NCI-H2029 (cell line): ENCODE results near the gene TRABD2B.

ENCODE experiments used
- DNase-seq: peaks from one replicate; lab custom pipeline; 2025; lab: John Stamatoyannopoulos, UW

Gene TRABD2B

DNA sequence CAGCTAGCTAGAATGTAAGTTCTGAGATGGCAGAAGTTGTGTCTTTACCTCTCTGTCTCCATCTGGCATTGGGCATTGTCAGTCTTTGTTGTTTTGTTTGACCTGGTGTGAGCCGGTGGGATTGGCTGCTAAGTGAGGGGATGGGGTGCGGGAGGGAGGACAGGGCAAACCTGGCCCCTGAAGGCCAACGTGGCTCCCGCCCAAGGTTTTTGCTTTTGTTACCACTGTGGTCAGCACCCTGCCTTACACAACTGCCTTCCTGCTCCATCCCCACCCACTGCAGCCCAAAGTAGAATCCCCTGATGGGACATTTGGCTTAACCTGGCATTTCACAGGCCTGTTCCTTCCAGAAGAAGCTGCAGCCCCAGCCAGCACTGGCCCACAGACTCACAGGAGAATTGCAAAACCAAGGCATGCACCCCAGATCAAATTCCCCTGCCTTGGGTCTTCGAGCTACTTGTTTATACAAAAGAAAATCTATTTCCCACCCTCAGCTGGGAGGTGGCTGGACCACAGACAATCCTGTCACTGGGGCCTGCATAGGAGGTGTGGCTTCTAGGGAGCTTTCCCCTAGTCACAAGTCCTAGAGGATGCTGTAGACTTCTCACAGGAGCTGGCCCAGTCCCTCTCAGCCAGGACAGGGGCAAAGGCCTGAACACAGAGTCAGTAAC, 147.5 kb downstream of the TRABD2B start:
- DNase-seq: no peak

DNA sequence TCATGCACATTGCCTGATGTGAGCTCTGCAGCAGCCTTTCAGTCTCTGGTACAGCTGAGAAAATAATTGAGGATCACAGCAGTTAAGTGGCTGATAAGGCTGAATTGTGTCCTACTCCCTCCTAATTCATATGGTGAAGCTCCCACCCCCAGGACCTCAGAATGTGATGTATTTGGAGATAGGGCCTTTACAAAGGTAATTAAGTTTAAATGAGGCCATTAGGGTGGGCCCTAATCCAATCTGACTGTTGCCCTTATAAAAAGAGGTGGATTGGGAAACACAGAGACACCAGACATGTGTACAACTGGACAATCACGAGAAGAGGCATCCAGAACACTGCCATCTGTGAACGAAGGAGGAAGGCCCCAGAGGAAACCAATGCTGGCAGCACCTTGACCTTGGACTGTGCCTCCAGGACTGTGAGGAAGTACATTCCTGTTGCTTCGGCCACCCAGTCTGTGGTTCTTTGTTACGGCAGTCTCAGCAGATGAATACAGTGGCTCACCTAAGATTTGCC, 148.1 kb downstream of the TRABD2B start:
- DNase-seq: no peak

DNA sequence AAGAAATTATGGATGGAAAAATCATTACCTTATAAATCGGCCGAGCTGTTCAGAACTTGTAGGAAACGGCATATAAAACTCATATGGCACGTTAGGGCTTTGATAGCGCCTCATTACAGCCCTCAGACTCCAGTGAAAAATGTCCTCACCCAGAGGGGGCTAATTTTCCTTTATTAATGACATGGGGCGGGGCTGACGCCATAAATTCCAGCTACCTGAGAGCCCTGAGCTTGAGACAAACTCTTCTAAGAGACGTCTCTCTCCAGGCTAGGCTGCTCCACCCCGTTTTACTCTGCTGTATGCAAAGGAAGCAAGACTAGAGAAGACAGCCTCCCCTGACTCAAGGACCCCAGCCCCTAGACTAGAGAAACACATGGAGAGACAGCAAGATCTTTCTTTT, 149.4 kb downstream of the TRABD2B start:
- no peak for DNase-seq

DNA sequence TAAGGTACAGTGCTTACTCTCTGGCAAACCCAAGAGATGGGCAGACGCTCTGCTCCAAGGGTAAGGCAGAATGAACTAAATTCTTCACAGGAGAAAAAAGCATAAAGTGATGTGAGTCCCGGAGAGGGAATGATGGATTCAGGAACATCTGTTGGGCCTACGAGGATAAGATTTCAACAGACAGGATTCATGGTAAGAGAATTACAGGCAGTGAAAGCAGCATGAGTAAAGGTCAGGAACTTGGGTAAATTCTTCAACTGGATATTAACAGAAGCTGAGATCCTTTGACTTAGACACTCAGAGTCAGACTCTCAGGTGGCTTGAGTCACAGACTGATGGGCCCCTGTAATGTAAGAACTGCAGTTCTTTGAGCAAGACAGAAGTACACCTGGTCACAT, 152.6 kb downstream of the TRABD2B start:
- DNase-seq: no peak

DNA sequence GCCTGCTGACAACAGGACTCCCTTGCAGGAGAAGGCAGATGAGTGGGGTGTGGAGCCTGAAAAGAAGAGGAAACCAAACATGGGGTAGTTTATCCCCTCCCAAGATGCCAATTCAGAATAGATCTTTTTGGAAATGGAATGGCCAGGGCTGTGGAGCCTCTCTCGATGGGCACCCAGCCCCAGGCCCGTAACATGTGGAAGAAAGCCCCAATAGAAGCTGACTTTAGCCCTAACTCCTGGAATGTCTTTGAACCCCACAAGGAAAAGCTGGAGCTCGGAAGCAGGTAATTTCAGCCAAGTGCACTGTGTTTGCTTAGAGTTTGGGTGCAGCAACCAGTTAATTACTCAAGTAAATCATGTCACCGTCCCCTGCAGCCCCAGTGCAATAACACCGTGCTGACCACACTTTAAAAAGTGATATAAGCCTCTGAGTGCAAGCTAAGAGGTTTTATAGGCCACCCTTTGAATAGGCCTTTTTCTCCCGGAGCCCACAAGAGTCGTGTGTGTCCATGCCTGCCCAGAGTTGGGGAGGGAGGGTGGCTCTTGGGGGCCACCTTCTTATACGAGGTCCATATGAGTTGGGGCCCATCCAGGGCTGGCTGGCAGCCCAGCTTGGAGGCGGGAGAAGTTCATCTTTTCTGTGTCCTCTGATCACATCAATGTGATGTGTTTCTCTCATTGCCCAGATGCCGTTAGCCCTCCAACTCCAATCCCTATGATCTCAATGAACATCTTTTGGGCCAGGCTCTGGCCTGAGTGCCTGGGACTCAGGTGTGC, 153.2 kb downstream of the TRABD2B start:
- no peak for DNase-seq

DNA sequence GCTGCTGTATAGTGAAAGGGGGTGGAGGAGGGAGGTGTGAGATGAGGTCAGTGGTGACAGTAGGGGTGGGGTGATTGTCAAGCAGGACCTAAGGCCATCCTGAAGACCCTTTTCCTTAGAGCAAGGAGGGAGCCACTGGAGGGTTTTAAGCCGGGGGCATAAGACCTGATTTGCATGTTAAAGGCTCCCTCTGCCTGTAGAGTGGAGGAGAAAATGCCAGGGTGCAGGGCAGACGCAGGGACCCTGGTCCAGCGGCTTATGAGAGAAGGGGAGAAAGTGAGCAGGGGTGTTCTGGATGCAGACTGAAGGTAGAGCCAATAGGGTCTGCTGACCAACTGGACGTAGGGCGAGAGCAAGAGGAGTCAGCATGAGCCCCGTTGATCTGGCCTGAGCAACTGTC, 154.1 kb downstream of the TRABD2B start:
- no peak for DNase-seq

DNA sequence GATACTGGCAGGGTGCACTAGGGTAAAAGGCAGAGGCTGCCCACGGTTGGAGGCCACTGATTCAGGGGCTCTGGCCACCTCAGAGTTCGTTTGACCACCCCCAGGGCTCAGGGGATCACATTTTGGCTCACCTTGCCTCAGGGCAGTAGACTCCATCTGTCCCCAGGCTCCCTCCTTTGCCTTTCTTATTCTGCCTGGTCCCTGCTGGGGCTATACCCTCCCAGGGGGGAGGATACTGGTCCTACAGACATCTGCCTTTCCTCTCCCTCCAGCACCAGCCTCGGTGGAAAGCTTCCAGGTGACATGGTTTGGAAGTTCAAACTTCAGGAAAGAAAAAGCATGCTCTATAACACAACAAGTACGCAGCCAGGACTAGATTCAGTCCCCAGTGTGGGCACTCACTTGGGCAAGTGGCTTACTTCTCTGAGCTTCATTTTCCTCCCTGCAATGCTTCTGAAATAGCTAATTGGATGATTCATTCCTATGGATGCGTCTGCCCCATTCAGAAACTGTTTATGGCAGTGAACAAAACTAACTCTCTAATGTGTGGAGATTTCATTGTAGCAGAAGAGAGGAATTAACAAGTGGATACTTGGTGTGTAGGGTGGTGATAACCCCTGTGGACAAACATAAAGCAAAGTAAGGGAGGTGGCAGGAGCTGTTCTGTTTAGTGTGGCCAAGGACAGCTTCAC, 154.8 kb downstream of the TRABD2B start:
- no peak for DNase-seq

DNA sequence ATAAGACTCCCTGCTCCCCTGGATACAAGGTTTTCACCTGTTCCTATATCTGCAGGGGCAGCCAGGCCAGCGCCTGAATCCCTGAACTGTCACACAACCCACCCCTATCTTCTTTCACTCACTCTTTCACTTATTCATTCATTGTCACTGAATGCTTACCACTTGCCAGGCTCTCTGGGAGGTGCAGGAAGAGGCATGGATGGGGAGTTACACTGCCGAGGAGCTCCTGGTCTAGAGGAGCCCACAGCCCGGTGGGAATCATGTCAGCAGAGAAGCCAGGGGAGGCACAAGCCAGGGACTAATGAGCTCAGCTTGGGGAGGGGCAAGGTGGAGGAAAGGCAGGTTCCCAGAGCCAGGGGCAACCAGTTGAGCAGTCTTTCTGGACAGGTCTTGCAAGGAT, 155.8 kb downstream of the TRABD2B start:
- no peak for DNase-seq

DNA sequence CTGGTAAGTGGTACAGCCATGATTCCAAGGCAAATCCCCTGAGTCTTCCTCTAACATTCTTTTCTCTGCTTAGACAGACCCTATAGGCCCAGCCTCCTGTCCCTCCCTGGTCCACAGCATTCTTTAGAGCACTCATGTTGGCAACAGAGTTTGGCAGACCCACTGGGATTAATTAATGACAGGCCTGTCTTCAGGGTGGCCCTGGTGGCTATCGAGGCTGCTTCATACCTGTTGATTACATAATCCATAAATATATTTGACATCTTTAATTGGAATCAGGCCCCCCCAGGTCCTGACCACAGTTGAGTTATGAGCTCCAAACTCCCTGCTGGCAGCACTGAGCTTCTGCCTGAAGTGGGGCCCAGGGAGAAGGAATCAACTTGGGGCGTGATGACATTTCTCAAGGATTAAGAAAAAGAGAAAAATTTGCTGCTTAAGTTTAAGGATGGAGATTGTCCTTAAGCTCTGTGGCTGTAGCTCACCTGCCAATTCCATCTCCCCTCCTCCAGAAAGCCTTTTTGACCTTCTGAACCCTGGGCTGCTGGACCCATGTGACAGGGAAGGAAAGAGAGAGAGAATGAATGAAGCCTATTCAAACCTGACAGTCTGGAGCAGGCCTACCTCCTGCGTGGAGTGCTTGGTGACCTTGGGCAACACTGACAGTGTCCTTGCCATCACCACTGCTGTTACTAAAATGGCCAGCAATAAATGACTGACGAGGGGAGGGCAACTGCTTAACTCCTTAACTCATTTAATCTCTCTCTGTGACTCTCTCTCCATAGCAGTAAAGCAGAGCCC, 156.6 kb downstream of the TRABD2B start:
- no peak for DNase-seq

DNA sequence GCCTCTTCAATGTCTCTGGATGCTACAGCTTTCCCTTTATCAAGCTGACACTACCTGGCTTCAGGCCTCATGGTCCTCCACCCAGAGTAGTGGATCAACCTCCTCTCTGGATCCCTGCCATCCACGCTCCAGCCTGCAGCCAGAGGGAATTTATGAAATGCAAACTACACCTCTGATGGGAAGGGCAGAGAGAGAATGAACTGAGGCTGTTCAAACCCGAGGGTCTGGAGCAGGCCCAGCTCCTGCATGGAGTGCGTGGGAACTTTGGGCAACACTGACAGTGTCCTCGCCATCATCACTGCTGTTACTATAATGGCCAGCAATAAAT, 157.8 kb downstream of the TRABD2B start:
- no peak for DNase-seq

DNA sequence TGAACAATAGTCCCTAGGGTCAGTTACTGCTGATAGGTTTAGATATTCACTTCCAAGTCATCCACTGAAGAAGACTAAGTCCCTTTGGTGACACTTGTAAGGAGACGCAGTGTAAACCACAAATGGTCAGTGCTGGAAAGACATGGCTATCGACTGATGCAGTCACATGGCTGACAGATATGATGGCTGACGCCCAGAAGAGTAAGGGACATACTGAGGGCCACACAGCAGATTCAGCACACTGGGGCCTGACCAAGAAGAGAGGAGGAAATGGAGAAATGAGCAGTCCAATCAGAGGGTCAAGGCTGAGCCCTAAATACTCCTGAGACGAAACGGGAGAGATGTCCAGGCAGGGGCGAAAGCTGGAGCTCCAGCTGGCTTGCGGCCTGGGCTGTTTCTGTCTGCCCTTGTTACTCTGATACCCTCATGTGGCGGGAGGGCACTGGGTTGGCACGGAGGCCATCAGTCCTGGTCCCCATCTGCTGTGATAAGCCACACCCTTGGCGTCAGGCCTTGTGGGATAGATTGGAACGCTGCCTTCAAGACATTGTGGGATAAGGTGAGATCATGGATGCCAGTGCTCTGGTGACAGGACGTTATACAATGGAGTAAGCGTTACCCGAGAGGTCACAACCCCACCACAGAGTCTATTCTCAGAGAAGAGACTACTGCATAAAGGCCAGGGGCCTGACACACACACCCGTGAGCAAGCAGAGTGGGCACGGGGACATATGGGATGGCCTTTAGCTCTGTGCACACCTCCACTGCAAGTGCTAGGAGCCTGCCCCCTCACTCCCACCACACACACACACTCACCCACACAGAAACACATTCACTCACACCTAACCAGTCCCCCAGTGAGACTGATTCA, 158.4 kb downstream of the TRABD2B start:
- no peak for DNase-seq

DNA sequence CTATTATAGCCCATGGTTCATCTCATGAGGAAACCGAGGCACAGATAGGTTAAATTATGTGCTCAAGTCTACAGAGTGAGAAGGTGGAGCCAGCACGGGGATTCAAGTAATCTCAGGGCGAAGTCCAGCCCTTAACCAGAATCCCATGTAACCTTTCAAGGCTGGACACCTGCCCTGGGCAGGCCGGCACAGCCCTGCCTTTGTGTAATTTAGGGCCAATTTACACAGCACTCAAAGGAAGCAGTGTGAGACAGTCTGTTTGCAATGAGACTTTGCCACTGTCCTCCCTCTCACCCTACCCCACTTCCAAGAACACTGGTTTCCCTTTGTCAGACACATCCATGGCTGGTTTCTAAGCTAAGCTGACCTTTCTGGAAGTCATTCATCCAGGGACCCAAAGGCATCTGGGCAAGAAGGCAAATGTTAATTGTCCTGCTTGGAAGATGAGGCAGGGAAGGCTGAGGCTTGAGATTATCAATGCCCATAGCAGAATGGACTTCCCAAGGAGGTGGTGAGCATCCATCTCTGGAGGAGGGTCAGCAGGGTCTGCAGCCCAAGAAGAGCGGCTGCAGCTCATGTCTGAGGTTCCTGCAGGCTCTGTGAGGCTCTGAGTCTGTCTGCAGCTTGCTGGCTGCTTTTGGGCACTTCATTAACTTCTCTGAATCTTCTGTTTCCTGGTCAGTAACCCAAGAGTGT, 159.2 kb downstream of the TRABD2B start:
- no peak for DNase-seq

DNA sequence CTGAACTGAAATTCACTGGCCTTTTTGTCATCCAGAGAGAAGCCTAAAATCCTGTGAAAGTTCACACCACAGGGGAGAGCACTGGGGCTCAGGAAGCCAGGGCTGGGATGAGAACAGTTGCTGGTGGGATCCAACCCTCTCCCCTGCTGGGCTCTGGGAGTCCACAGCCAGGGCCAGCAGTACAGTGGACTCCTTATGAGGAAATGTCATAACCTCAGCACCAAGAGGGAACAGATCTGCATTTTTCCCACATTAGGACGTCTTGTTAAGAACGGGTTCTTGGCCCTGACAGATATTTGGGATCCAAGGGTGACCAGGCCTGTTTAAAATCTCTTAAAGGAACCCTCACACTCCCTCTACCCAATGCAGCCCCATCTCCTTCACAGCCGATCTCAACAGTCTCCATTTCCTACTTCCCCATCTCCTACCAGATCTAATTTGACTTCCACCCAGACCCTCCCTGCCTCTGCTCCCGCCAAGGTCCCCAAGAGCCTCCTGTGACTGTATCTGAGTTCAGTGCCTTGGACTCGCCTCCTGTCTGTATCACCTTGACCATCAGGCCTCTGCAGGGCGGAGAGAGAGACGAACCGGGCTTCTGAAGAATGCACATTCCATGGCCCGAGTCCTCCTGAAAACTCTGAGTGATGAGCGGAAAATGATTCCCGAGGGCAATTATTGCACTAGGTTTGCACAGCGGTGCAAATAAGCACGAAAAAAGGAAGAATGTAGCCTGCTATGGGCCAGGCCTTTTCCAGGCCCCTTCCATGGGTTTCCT, 159.9 kb downstream of the TRABD2B start:
- no peak for DNase-seq

DNA sequence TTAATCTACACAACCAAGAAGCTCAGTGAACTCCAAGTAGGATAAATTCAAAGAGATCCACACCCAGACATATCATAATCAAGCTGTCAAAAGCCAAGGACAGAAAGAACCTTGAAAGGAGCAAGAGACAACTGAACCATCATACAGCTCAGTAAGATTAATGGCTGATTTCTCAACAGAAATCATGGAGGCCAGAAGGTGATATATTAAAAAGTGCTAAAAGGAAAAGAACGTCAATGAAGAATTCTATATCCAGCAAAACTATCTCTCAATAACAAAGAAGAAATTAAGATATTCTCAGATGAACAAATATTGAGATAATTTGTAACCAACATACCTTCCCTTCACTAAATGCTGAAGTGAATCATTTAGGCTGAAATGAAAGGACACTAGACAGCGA, 161.8 kb downstream of the TRABD2B start:
- DNase-seq: no peak

DNA sequence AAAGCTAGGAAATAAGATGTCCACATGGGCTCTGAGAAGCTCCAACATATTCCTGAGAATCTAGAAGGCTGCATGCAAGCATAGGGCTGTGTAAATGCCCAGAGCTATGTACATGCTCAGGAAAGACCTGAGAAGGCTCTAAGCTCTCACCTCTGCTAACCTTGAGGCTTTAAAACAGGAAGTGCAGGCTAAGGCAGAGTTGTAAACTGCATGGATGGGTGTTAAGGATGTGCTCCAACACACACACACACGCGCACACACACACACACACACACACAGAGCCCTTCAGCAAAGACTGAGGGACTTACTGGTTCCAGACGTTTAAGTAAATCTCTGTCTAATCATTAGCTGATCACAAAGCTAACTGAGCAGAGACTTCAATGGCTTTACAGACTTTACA, 162.9 kb downstream of the TRABD2B start:
- DNase-seq: no peak

DNA sequence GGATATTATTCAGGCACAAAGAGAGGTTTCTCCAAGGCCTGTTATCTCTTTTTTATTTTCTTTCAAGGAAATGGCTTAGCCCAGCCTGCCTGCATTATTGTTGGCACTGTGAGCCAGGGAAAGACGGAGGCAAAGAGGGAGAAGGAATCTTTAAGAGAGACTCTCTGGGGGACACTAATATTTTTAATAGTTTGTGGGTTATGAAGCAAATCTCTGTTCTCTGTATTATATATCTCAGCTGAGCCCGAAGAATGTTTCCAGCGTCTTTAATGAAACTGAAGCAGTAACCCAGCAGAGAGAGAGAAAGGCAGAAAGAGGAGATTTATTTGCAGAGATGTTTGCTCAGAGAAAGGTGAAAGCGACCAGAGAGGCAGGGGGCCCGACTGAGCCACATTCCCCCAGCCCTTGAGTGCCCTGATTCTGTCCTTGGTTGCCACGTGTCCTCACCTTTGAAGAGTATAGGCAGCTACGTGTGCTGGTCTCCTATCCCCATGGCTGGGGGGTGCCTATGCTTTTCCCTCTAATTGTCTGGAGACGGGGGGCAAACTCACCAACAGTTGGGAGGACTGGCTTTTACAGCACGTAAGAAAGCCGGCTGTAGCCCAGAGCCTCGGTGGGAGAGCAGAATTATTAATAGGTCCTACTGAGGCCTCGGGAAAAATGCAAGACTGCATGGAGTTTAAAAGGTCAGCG, 166.4 kb downstream of the TRABD2B start:
- DNase-seq: no peak

DNA sequence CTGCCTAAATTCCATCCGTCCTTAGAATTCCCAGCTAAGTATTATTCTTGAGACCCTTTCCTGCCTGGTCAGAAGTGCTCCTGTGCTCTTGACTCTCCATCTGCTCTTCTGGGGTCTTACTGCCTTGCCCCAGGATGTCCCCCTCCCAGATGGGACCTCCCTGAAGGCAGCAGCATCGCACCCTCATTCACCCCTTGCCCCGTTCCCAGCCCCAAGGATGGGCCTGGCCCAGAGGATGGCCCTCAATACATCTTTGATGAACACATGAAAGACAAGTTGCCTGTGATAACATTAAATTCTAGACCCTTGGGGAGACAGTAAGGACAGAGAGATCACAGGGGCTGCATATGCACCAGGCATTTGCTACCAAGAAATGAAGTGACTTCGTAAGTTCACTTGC, 167.2 kb downstream of the TRABD2B start:
- DNase-seq: no peak

DNA sequence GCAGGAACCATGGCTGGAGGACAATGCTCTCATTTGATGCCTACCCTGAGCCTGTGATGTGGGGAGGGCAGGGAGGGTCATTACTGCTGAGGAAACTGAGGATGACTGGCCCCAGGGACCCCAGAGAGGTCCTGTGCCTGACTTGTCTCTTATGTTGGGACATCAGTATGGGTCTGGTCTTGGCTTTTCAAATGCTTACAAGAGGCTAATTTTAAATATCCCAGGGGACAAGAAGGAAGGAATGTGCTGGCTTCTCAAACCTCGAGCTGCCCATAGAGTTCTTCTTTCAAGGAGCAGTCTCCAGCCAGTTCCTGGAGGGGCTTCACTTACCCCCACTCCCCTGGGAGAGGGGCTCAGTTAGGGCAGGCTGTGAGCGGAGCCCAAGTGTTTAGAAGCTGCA, 168.2 kb downstream of the TRABD2B start:
- DNase-seq: no peak

DNA sequence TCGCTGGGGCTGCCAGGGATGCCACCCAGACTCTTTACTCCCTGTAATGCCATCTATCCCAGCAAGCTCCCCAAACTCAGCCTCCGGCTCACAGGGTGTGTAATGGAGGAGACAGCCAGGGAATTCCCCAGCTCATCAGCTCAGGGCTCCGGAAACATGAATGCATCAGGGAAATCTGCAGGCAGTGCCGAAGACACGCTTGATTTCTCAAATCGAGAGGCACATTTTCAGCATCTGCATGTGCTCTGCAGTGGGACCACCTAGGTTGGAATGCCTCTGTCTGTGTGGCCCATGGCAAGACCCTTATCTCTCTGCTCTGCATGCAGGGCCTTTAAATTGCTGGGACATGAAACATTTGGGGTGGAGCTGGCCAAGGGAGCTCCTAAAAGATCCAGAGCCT, 170.1 kb downstream of the TRABD2B start:
- DNase-seq: no peak
